Spinal cord (tissue), 10 donors: Measurements from ENCODE around the gene ZBTB44. TPM values are rescaled to one million over a fixed set of nuclear protein-coding genes. Genes with fewer than 3 reads are reported as not detected.

Experiments used
- DNase-seq, 6 donors: peaks; one replicate each; pipeline versions ENCODE4 v3.0.0 to v3.0.0-alpha.2; 2013 to 2015; ENCODE audit warnings: low spot score in 6 of 6, low read depth in 4 of 6
- H3K27ac ChIP-seq: one replicate; pipeline ENCODE4 v1.5.1; 2013; ENCODE audit warnings: low read depth, low read length, control low read depth
- H3K27me3 ChIP-seq: one replicate; pipeline ENCODE4 v1.6.1; 2013; ENCODE audit warnings: low read length; ENCODE audit not compliant: control insufficient read depth, insufficient read depth
- H3K36me3 ChIP-seq: one replicate; pipeline ENCODE4 v1.6.1; 2013; ENCODE audit warnings: low read length; ENCODE audit not compliant: control insufficient read depth, insufficient read depth
- H3K4me1 ChIP-seq: one replicate; pipeline ENCODE4 v1.6.1; 2013; ENCODE audit warnings: low read length; ENCODE audit not compliant: control insufficient read depth, insufficient read depth
- H3K4me3 ChIP-seq: one replicate; pipeline ENCODE4 v1.5.1; 2013; ENCODE audit warnings: low read depth, low read length, control low read depth
- H3K9me3 ChIP-seq: one replicate; pipeline ENCODE4 v1.6.1; 2013; ENCODE audit warnings: low read length; ENCODE audit not compliant: control insufficient read depth, insufficient read depth
- WGBS: methylation state at CpG from one replicate; pipeline ENCODE4 v1.1.5; 2013; ENCODE audit warnings: missing lambda C conversion rate; ENCODE audit not compliant: insufficient coverage; 5-methylcytosine and 5-hydroxymethylcytosine counted together
- polyA plus RNA-seq, 2 donors: library from polyadenylated mRNA; unstranded; fragments of 120-200 nt; gene quantifications; one replicate each; pipeline ENCODE4 v1.2.1, GENCODE V29; 2013; ENCODE audit not compliant: insufficient read length in 2 of 2
- total RNA-seq, 2 donors: library from RNA; depleted of rRNA in 1 of 2; stranded (reverse); fragments of 120-200 nt in 1 of 2; fragments of >200 nt in 1 of 2; gene quantifications; one replicate each; pipeline versions ENCODE4 v1.2.3 to v1.2.4, GENCODE V29; 2013 to 2014
- donor health status: healthy.

The ZBTB44 gene
- total and polyA plus RNA-seq, 4 donors, result 17.8 to 56.7 (median 29.0) TPM

DNA sequence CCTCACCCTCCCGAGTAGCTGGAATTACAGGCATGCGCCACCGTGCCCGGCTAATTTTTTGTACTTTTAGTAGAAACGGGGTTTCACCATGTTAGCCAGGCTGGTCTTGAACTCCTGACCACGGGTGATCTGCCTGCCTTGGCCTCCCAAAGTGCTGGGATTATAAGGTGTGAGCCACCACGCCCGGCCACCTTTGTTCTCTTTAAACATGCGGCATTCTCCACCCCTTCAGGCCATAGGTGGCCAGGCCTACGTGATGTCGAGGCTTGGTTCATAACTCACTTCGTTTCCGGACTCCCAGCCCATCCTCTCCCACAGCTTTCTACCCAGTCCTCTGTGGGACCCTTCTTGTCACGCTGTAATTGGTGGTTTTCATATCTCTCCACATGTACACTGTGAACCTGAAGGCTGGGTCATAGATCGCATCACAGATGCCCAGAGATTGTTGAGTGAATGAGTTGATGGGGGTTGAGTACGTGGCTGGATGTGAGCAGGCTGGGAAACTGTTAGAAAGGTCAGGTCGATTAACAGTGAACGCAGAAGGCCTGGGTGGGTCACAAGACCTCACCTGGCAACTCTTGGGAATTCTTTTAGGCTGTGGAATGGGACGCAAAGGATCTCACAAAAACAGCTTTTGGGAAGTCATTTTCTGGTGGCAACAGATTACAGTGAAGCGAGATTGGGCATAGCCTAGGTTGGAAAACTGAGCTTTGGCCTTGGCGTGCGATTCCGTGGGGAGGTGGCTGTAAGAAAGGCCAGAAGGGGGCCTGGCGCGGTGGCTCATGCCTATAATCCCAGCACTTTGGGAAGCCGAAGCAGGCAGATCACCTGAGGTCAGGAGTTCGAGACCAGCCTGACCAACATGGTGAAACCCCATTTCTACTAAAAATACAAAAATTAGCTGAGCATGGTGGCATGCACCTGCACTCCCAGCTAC is 110.7 kb downstream of the ZBTB44 start:
- Histone ChIP-seq H3K4me1 (peaks cover 3% of the 10 kb centered on the region), H3K36me3 (peaks cover 4% of the 10 kb centered on the region), H3K27ac (no peak overlapping the region), H3K9me3 (no peaks in the 10 kb centered on the region), H3K27me3 (no peaks in the 10 kb centered on the region), H3K4me3 (no peak overlapping the region)
- WGBS, result 96% methylated on average over 22 of the region's 27 CpGs
- no peak for DNase-seq

DNA sequence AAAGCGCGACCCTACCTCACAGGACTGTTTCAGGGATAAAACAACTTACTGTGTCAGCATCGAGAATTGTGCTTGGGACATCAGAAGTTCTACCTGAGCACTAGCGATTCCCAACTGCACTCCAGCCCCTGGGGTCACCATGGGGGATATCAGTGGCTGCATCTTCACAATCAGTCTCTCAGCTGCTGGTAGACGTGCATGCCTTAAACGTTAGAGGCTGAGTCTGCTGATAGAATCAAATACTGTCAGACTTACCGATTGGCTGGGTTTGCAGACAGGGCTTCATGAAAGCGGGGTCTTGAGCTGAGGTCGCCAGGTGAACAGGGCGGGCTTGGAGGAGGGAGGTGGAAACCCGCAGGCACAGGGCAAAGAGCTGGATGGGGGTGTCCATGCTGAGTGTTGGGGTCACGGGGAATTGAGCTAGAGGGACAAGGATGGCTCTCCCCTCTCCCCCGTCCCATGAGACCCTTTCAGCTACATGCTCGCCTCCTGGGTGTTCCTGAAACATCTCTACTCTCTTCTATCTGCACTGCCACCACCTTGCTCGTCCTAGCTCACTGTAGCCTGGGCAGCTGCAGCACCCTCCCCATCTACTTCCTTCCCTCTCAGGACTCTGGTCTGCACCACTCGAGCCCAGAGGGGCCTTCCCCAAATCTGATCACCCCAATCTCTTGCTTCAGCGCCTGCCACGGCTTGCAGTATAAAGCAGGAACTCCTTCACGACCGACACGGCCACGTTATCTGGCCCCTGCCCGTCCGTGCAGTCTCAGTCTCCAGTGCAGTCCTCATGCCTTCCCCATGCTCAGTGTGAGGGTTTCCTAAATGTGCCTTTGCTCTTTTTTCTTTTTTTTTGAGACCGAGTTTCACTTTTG is 111.7 kb downstream of the ZBTB44 start:
- H3K9me3 ChIP-seq, result no peaks in the 10 kb centered on the region
- no peak for DNase-seq
- no peaks in the 10 kb centered on the region for H3K36me3 ChIP-seq
- H3K4me1 ChIP-seq, result no peaks in the 10 kb centered on the region
- no peak overlapping the region for H3K27ac ChIP-seq
- H3K27me3 ChIP-seq, result no peaks in the 10 kb centered on the region
- H3K4me3 ChIP-seq, result no peak overlapping the region
- 91% methylated on average over 21 of the region's 25 CpGs for WGBS

- Histone ChIP-seq H3K4me3 (no peak overlapping the region), H3K27me3 (no peaks in the 10 kb centered on the region), H3K4me1 (no peaks in the 10 kb centered on the region), H3K27ac (no peak overlapping the region), H3K36me3 (no peaks in the 10 kb centered on the region), H3K9me3 (no peaks in the 10 kb centered on the region)
- WGBS, result 83% methylated on average over 11 of the region's 12 CpGs
- no peak for DNase-seq
These were observed 112.5 kb downstream of the ZBTB44 start for GRCh38 chr11:130202009-130202817.

DNA sequence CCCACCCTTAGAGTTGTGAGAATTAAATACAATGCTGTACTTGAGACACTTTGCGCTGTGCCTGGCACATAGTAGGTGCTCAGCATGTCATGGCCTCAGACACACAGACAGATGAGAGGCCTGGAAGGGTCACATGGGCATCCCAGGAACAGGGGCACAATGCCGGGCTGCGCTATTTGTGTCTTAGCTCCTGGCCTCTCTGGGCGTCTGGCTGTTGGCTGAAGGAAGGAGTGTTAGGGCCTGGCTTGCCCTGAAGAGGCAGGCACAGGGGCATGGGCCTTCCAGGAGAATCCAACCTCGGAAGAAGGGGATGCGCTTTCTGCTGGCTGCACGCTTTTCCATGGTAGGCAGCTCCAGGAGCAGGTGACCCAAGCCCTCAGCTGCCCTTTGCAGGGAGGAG is 113.7 kb downstream of the ZBTB44 start:
- WGBS, result 93% methylated on average over 7 of the region's 7 CpGs

DNA sequence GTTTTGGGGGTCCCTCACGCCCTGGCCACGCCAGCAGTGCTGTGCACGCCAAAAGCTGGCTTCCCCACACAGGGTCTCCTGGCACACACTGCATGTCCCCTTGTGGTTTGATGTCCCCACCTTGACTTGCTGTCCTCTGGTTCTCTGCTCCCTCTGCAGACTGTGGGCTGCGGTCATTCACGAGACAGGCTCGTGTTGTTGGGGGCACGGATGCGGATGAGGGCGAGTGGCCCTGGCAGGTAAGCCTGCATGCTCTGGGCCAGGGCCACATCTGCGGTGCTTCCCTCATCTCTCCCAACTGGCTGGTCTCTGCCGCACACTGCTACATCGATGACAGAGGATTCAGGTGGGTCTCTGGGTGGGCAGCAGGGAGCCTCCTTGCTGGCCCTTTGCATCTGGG is 114.9 kb downstream of the ZBTB44 start:
- Histone ChIP-seq H3K9me3 (no peaks in the 10 kb centered on the region), H3K36me3 (no peaks in the 10 kb centered on the region)
- WGBS, result 86% methylated on average over 12 of the region's 12 CpGs

More for the DNA sequence above, 113.7 kb downstream of the ZBTB44 start:
- no peaks in the 10 kb centered on the region for H3K4me1 ChIP-seq
- no peak for DNase-seq
- no peak overlapping the region for H3K27ac ChIP-seq
- no peaks in the 10 kb centered on the region for H3K27me3 ChIP-seq
- H3K9me3 ChIP-seq, result no peaks in the 10 kb centered on the region
- no peak overlapping the region for H3K4me3 ChIP-seq
- H3K36me3 ChIP-seq, result no peaks in the 10 kb centered on the region

DNA sequence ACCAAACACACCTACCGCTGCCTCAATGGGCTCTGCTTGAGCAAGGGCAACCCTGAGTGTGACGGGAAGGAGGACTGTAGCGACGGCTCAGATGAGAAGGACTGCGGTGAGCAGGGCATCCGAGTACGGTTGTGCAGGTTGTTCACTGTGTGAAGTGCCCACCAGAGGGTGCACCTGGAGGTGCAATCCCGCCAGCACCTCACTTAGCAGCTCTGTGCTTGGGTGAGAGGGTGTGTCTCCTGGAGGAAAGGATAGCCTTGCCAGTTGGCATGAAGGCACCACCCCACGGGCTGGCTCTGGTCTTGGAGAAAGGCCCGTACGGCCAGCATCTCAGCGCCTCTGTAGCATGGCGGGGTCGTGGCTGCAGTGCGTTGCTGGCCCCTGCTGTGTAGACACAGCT is 115.8 kb downstream of the ZBTB44 start:
- no peaks in the 10 kb centered on the region for H3K4me1 ChIP-seq
- no peak overlapping the region for H3K27ac ChIP-seq
- DNase-seq, result no peak
- H3K4me3 ChIP-seq, result no peak overlapping the region
- WGBS, result 86% methylated on average over 13 of the region's 15 CpGs
- H3K36me3 ChIP-seq, result no peaks in the 10 kb centered on the region
- no peaks in the 10 kb centered on the region for H3K27me3 ChIP-seq
- no peaks in the 10 kb centered on the region for H3K9me3 ChIP-seq

More for the DNA sequence above, 114.9 kb downstream of the ZBTB44 start:
- H3K4me1 ChIP-seq, result no peaks in the 10 kb centered on the region
- no peaks in the 10 kb centered on the region for H3K27me3 ChIP-seq
- no peak for DNase-seq
- no peak overlapping the region for H3K27ac ChIP-seq
- H3K4me3 ChIP-seq, result no peak overlapping the region

DNA sequence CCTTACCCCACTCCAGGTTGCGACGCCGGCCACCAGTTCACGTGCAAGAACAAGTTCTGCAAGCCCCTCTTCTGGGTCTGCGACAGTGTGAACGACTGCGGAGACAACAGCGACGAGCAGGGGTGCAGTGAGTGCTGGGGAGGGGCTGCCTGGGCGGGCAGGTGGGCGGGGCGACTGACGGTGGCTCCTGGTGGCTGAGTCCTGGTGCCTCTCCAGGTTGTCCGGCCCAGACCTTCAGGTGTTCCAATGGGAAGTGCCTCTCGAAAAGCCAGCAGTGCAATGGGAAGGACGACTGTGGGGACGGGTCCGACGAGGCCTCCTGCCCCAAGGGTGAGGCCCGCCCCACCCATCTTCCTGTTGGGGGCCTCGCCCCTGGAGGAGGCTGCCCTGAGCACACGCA is 116.4 kb downstream of the ZBTB44 start:
- H3K27me3 ChIP-seq, result no peaks in the 10 kb centered on the region
- WGBS, result 80% methylated on average over 22 of the region's 22 CpGs
- H3K27ac ChIP-seq, result no peak overlapping the region

GRCh38 chr11:130197386-130198035 is 117.2 kb downstream of the ZBTB44 start:
- 95% methylated on average over 22 of the region's 27 CpGs for WGBS
- Histone ChIP-seq H3K36me3 (no peaks in the 10 kb centered on the region), H3K4me3 (no peak overlapping the region), H3K4me1 (no peaks in the 10 kb centered on the region), H3K27me3 (no peaks in the 10 kb centered on the region), H3K9me3 (no peaks in the 10 kb centered on the region), H3K27ac (no peak overlapping the region)
- no peak for DNase-seq

More for the DNA sequence above, 116.4 kb downstream of the ZBTB44 start:
- DNase-seq, result no peak
- Histone ChIP-seq H3K4me1 (no peaks in the 10 kb centered on the region), H3K36me3 (no peaks in the 10 kb centered on the region), H3K4me3 (no peak overlapping the region), H3K9me3 (no peaks in the 10 kb centered on the region)
